OCI-LY3 (cell line): ENCODE results near the gene TFDP1.

Experiments used
- EZH2phosphoT487 ChIP-seq: fragments of 200-600 bp; shearing (Covaris generic); IDR thresholded peaks from 2 replicates; pipeline ENCODE4 v1.6.1; 2018; ENCODE audit warnings: antibody characterized with exemption, mixed run types, low read depth
- TF ChIP-seq, protein P1 (sequence below): fragments of 200-600, 300-600 bp; sonication (generic); IDR thresholded peaks from 2 replicates; pipeline ENCODE4 v1.5.1; 2014; ENCODE audit warnings: antibody characterized with exemption, low read length, low read depth

DNA sequence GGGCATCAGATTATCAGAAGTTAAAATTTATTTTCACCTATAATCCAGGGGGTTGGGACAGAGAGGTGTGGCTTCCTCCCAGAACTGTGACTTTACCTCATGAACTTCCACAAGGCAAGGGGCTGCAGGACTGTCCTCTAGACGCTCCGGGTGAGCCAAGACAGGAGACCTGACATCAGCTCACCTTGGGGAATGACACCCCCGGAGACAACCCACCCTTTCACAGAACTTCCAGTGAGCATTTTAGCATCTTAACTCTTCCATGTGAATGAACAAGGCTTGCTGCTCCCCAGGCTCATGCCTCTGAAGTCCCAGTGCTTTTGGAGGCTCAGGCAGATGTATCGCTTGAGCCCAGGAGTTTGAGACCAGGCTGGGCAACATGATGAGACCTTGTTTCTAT lies 29.4 kb upstream of the TFDP1 start:
- TF ChIP-seq, protein P1, sequence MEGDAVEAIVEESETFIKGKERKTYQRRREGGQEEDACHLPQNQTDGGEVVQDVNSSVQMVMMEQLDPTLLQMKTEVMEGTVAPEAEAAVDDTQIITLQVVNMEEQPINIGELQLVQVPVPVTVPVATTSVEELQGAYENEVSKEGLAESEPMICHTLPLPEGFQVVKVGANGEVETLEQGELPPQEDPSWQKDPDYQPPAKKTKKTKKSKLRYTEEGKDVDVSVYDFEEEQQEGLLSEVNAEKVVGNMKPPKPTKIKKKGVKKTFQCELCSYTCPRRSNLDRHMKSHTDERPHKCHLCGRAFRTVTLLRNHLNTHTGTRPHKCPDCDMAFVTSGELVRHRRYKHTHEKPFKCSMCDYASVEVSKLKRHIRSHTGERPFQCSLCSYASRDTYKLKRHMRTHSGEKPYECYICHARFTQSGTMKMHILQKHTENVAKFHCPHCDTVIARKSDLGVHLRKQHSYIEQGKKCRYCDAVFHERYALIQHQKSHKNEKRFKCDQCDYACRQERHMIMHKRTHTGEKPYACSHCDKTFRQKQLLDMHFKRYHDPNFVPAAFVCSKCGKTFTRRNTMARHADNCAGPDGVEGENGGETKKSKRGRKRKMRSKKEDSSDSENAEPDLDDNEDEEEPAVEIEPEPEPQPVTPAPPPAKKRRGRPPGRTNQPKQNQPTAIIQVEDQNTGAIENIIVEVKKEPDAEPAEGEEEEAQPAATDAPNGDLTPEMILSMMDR = no peak
- TF ChIP-seq EZH2phosphoT487 = no peak
